Upper lobe of right lung (tissue), 1 donor: ENCODE data around the gene ELFN2. TPM values are rescaled to one million over a fixed set of nuclear protein-coding genes. Genes with fewer than 3 reads are reported as not detected.

Source experiments
- ATAC-seq: fragments of 200-7000 bp; cut with Tn5 transposase; one replicate; pipeline ENCODE4 v1.9.1; 2020; ENCODE audit warnings: mild to moderate bottlenecking, moderate library complexity
- DNase-seq: peaks from one replicate; pipeline ENCODE4 v3.0.0-alpha.2; 2020
- H3K27ac ChIP-seq: fragments of 200-600 bp; one replicate; pipeline ENCODE4 v1.8.0; 2022
- H3K27me3 ChIP-seq: fragments of 200-600 bp; one replicate; pipeline ENCODE4 v1.8.0; 2022; ENCODE audit warnings: mild to moderate bottlenecking
- H3K36me3 ChIP-seq: fragments of 200-600 bp; one replicate; pipeline ENCODE4 v1.8.0; 2022
- H3K4me1 ChIP-seq: fragments of 200-600 bp; one replicate; pipeline ENCODE4 v1.8.0; 2022
- H3K4me3 ChIP-seq: fragments of 200-600 bp; one replicate; pipeline ENCODE4 v1.8.0; 2022; ENCODE audit warnings: mild to moderate bottlenecking
- H3K9me3 ChIP-seq: fragments of 200-600 bp; one replicate; pipeline ENCODE4 v1.8.0; 2022
- intact Hi-C: fragments of 100-400 bp; cut with DNase I; formaldehyde crosslinking; loops from one replicate; pipeline ENCODE4 v1.11.0; 2022
- total RNA-seq: library from RNA; stranded (reverse); fragmentation: NEBNext Ultra II Directional; extraction: Animal tissue kit (Norgen Biotek cat#: 25700); gene quantifications from one replicate; pipeline ENCODE4 v1.2.1, GENCODE V29; 2021
- TF ChIP-seq, protein P1 (sequence below): fragments of 200-600 bp; IDR thresholded peaks from one replicate; pipeline ENCODE4 v1.8.0; 2022; ENCODE audit warnings: antibody characterized with exemption
- donor health status: DM: no; HTN: yes; CAD: no; lungs with severe emphysema.

ELFN2 gene
- total RNA-seq, 1 donor from 2014 or later, result 0.72 TPM

DNA sequence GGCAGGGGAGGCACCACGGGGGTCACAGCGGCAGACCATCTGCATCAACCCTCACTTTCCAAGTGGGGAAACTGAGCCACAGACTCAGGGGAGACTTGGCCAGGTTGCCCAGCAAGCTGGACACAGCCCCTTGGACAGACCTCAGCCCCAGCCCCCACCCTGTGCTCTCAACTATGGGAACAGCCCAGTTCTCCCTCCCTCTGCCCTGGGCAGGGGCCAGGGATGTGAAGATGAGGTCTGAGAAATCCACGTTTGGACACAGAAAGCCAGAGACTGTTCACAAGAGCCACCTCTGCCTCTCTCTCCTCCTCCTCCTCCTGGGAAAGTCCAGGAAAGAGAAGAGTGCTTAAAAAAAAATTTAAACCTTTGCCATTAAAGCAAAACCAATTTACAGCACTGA, 50.1 kb downstream of the ELFN2 start:
- DNase-seq (no peak), ATAC-seq (no peak)
- no peaks in the 10 kb centered on the region for H3K36me3 ChIP-seq
- peaks cover 33% of the 10 kb centered on the region for H3K27me3 ChIP-seq
- H3K27ac ChIP-seq, result no peak overlapping the region
- H3K4me3 ChIP-seq, result no peak overlapping the region
- intact Hi-C loops, result no loop called here
- H3K4me1 ChIP-seq, result no peaks in the 10 kb centered on the region
- H3K9me3 ChIP-seq, result no peaks in the 10 kb centered on the region
- TF ChIP-seq, protein P1, sequence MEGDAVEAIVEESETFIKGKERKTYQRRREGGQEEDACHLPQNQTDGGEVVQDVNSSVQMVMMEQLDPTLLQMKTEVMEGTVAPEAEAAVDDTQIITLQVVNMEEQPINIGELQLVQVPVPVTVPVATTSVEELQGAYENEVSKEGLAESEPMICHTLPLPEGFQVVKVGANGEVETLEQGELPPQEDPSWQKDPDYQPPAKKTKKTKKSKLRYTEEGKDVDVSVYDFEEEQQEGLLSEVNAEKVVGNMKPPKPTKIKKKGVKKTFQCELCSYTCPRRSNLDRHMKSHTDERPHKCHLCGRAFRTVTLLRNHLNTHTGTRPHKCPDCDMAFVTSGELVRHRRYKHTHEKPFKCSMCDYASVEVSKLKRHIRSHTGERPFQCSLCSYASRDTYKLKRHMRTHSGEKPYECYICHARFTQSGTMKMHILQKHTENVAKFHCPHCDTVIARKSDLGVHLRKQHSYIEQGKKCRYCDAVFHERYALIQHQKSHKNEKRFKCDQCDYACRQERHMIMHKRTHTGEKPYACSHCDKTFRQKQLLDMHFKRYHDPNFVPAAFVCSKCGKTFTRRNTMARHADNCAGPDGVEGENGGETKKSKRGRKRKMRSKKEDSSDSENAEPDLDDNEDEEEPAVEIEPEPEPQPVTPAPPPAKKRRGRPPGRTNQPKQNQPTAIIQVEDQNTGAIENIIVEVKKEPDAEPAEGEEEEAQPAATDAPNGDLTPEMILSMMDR, result no peak

DNA sequence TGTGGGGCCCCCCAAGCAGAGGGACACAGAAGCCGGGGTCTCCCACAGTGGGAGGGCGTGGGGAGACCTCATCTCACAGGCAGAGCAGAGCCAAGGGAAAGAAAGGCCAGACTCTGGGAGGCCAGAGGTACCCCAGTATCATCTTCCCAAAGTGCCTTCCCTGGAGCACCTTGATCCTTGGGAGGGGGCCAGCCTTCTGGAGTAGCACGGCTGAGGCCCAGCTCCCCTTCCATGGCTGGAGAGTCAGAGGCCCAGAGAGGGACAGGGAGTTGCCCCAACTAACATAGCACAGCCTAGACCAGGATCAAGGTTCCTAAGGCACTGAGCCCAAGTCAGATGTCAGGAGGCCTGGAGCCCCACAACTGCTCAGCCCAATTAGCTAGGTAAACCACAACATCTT, 50.6 kb downstream of the ELFN2 start:
- intact Hi-C loops, result no loop called here
- Histone ChIP-seq H3K9me3 (no peaks in the 10 kb centered on the region), H3K27ac (no peak overlapping the region), H3K4me3 (no peak overlapping the region), H3K4me1 (no peaks in the 10 kb centered on the region), H3K27me3 (peaks cover 33% of the 10 kb centered on the region), H3K36me3 (no peaks in the 10 kb centered on the region)
- ATAC-seq (no peak), DNase-seq (no peak)
- TF ChIP-seq, protein P1, result no peak

GRCh38 chr22:37375801-37376200, 51.5 kb downstream of the ELFN2 start:
- no peaks in the 10 kb centered on the region for H3K36me3 ChIP-seq
- intact Hi-C loops, result no loop called here
- TF ChIP-seq, protein P1, result no peak
- no peaks in the 10 kb centered on the region for H3K4me1 ChIP-seq
- no peak overlapping the region for H3K27ac ChIP-seq
- ATAC-seq (no peak), DNase-seq (no peak)
- H3K9me3 ChIP-seq, result no peaks in the 10 kb centered on the region
- H3K4me3 ChIP-seq, result no peak overlapping the region
- peaks cover 32% of the 10 kb centered on the region for H3K27me3 ChIP-seq

DNA sequence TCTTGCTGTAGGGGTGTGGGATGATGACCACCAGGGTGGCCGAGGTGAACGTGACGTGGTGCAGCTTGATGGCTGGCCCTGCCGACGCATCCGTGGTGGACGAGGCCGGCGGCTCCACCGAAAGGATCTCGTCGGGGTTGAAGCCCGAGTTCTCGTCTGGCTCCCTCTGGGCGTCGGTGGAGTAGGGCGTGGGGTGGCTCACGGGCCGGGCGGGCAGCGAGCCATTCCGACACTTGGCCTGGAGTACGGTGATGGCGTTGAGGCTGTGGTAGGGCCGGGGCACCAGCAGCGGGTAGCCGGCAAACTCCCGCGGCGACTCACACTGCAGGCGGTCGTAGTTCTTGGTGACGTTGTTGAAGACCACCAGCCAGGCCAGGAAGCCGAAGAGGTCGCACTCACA, 52.7 kb downstream of the ELFN2 start:
- Histone ChIP-seq H3K27ac (no peak overlapping the region), H3K9me3 (no peaks in the 10 kb centered on the region), H3K4me3 (no peak overlapping the region), H3K4me1 (no peaks in the 10 kb centered on the region), H3K36me3 (no peaks in the 10 kb centered on the region), H3K27me3 (peaks cover 25% of the 10 kb centered on the region)
- ATAC-seq (no peak), DNase-seq (no peak)
- intact Hi-C loops, result no loop called here
- TF ChIP-seq, protein P1, result no peak

DNA sequence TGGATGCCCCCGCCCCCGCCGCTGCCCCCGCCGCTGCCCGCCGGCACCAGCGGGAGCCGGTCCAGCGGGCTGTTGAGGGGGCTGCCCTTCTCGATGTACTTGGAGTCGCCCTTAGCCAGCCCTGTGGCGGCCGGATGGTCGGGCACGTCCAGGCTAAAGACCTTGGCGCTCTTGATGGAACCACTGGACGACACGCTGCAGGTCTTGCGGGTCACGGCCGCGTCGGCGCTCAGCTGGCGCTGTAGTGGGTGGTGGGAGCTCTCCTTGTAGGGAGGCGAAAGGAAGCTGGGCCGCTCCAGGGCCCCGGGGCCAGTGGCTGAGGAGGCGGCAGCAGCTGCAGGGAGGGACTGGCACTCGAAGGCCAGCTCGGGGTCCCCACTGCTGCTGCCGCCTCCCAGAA, 53.8 kb downstream of the ELFN2 start:
- peaks cover 20% of the 10 kb centered on the region for H3K27me3 ChIP-seq
- H3K27ac ChIP-seq, result no peak overlapping the region
- no peaks in the 10 kb centered on the region for H3K4me1 ChIP-seq
- TF ChIP-seq, protein P1, result no peak
- DNase-seq (no peak), ATAC-seq (no peak)
- no peaks in the 10 kb centered on the region for H3K36me3 ChIP-seq
- intact Hi-C loops, result no loop called here
- H3K4me3 ChIP-seq, result no peak overlapping the region
- H3K9me3 ChIP-seq, result no peaks in the 10 kb centered on the region

- intact Hi-C loops, result no loop called here
- Histone ChIP-seq H3K27me3 (peaks cover 9% of the 10 kb centered on the region), H3K36me3 (no peaks in the 10 kb centered on the region), H3K27ac (no peak overlapping the region), H3K4me1 (no peaks in the 10 kb centered on the region), H3K9me3 (no peaks in the 10 kb centered on the region), H3K4me3 (no peak overlapping the region)
- ATAC-seq, result no peak
- no peak for DNase-seq
- TF ChIP-seq, protein P1, result no peak
Observed at GRCh38 chr22:37371911-37372310, 55.4 kb downstream of the ELFN2 start.
